H1 (cell line): ENCODE data around the gene PKMYT1. TPM values are rescaled to one million over a fixed set of nuclear protein-coding genes. Genes with fewer than 3 reads are reported as not detected.

Source experiments
- CTCF ChIA-PET: fragments of 300-600 bp; sonication (Branson Sonifier 250); formaldehyde crosslinking; loops from one replicate; lab custom pipeline; 2021; ENCODE audit not compliant: partially characterized antibody; lab: Charles Lee
- POLR2A ChIA-PET: fragments of 300-600 bp; sonication (Branson Sonifier 250); formaldehyde crosslinking; loops from one replicate; lab custom pipeline; 2021; ENCODE audit warnings: inconsistent platforms; ENCODE audit not compliant: partially characterized antibody; lab: Charles Lee
- DNase-seq, 2 experiments: peaks; one replicate each; pipeline versions ENCODE4 v3.0.0 to v3.0.0-alpha.2; 2010 to 2022; ENCODE audit warnings: low spot score in 2 of 2, low read depth in 1 of 2, mixed read lengths in 1 of 2
- FAIRE-seq: peaks from 2 replicates; lab custom pipeline; 2011; peaks lifted over from hg19 to GRCh38; lab: Jason Lieb, UNC
- H2AFZ ChIP-seq: 2 replicates; pipeline ENCODE4 v1.8.1; 2012; ENCODE audit warnings: low read length, inconsistent platforms
- H2AK5ac ChIP-seq: 2 replicates; pipeline ENCODE4 v1.6.1; 2013; ENCODE audit warnings: low read depth, low read length
- H2BK120ac ChIP-seq: replicated peaks from 2 replicates; pipeline ENCODE3; 2013; ENCODE audit warnings: low read depth, low read length, inconsistent platforms
- H2BK12ac ChIP-seq: 2 replicates; pipeline ENCODE4 v1.6.1; 2013; ENCODE audit warnings: low read depth, low read length
- H2BK15ac ChIP-seq: 2 replicates; pipeline ENCODE4 v1.6.1; 2013; ENCODE audit warnings: low read length
- H2BK20ac ChIP-seq: 2 replicates; pipeline ENCODE4 v1.6.1; 2013; ENCODE audit warnings: low read length
- H2BK5ac ChIP-seq: 2 replicates; pipeline ENCODE4 v1.6.1; 2013; ENCODE audit warnings: low read depth, low read length
- H3K14ac ChIP-seq: 2 replicates; pipeline ENCODE4 v1.6.1; 2013; ENCODE audit warnings: inconsistent platforms; ENCODE audit not compliant: insufficient read length
- H3K18ac ChIP-seq: 2 replicates; pipeline ENCODE4 v1.6.1; 2013; ENCODE audit warnings: low read length; ENCODE audit errors: extremely low read depth
- H3K23ac ChIP-seq: 2 replicates; pipeline ENCODE4 v1.6.1; 2013; ENCODE audit warnings: inconsistent platforms; ENCODE audit not compliant: insufficient read length
- H3K23me2 ChIP-seq: 2 replicates; pipeline ENCODE4 v1.6.1; 2013; ENCODE audit warnings: low read depth, low read length
- H3K27ac ChIP-seq: 2 replicates; pipeline ENCODE4 v1.6.1; 2011; ENCODE audit warnings: low read depth, low read length, inconsistent platforms
- H3K27me3 ChIP-seq, 4 experiments: replicated peaks in 1 of 4; 1 replicate in 1 of 4; 2 replicates in 3 of 4; pipeline versions ENCODE4 v1.6.1 to v1.8.1; 2011 to 2013; ENCODE audit warnings: low read length in 3 of 4, mild to moderate bottlenecking in 3 of 4, inconsistent platforms in 2 of 4, mixed read lengths in 2 of 4, moderate library complexity in 1 of 4; ENCODE audit not compliant: control insufficient read depth in 3 of 4, insufficient read depth in 3 of 4; ENCODE audit errors: extremely low read depth in 1 of 4
- H3K36me3 ChIP-seq, 4 experiments: 2 replicates each; pipeline versions ENCODE4 v1.6.1 to v1.8.1; 2011 to 2013; ENCODE audit warnings: mild to moderate bottlenecking in 4 of 4, low read length in 3 of 4, moderate library complexity in 2 of 4, control low read depth in 1 of 4, inconsistent platforms in 1 of 4; ENCODE audit not compliant: insufficient read depth in 4 of 4, control insufficient read depth in 2 of 4
- H3K4ac ChIP-seq: replicated peaks from 2 replicates; pipeline ENCODE3; 2013; ENCODE audit warnings: low read length, low read depth, mixed read lengths, inconsistent platforms; ENCODE audit not compliant: insufficient read length
- H3K4me1 ChIP-seq, 4 experiments: replicated peaks in 1 of 4; 1 replicate in 1 of 4; 2 replicates in 3 of 4; pipeline versions ENCODE4 v1.6.1 to v1.8.1; 2011 to 2013; ENCODE audit warnings: low read length in 3 of 4, inconsistent platforms in 2 of 4, mixed read lengths in 1 of 4; ENCODE audit not compliant: insufficient read depth in 4 of 4, control insufficient read depth in 3 of 4
- H3K4me2 ChIP-seq, 2 experiments: 2 replicates each; pipeline versions ENCODE4 v1.6.1 to v1.8.1; 2011 to 2013; ENCODE audit warnings: low read depth in 2 of 2, low read length in 2 of 2, control low read depth in 1 of 2, inconsistent platforms in 1 of 2, mild to moderate bottlenecking in 1 of 2; ENCODE audit not compliant: insufficient read depth in 1 of 2
- H3K4me3 ChIP-seq, 4 experiments: fragments of 200-600, 300-600 bp in 1 of 4; sonication (generic), shearing (Covaris generic), sonication (Bioruptor Twin) in 1 of 4; 2 replicates each; pipeline versions ENCODE4 v1.5.1 to v1.8.1; 2011 to 2016; ENCODE audit warnings: low read length in 4 of 4, low read depth in 3 of 4, control low read depth in 2 of 4, inconsistent platforms in 2 of 4, mild to moderate bottlenecking in 2 of 4, mixed read lengths in 1 of 4, moderate library complexity in 1 of 4; ENCODE audit not compliant: insufficient read depth in 2 of 4; ENCODE audit errors: extremely low read depth in 1 of 4
- H3K56ac ChIP-seq: replicated peaks from 2 replicates; pipeline ENCODE3; 2013; ENCODE audit warnings: low read depth, mild to moderate bottlenecking, mixed read lengths, low read length, inconsistent platforms; ENCODE audit not compliant: insufficient read length
- H3K79me1 ChIP-seq: 2 replicates; pipeline ENCODE4 v1.6.1; 2013; ENCODE audit warnings: low read depth, low read length, control low read depth
- H3K79me2 ChIP-seq, 2 experiments: 2 replicates each; pipeline versions ENCODE4 v1.6.1 to v1.8.1; 2012 to 2013; ENCODE audit warnings: low read length in 2 of 2, mild to moderate bottlenecking in 2 of 2, inconsistent platforms in 1 of 2; ENCODE audit not compliant: insufficient read depth in 2 of 2, control insufficient read depth in 1 of 2
- H3K9ac ChIP-seq, 4 experiments: replicated peaks in 1 of 4; 1 replicate in 1 of 4; 2 replicates in 3 of 4; pipeline versions ENCODE4 v1.6.1 to v1.8.1; 2011 to 2013; ENCODE audit warnings: low read depth in 3 of 4, low read length in 3 of 4, control low read depth in 2 of 4, mild to moderate bottlenecking in 2 of 4, moderate library complexity in 2 of 4, inconsistent platforms in 1 of 4; ENCODE audit errors: extremely low read depth in 1 of 4
- H3K9me3 ChIP-seq, 2 experiments: 2 replicates each; pipeline versions ENCODE4 v1.6.1 to v1.8.1; 2012 to 2013; ENCODE audit warnings: mild to moderate bottlenecking in 2 of 2, moderate library complexity in 2 of 2, control low read depth in 1 of 2, inconsistent platforms in 1 of 2, low read depth in 1 of 2, low read length in 1 of 2, mixed read lengths in 1 of 2; ENCODE audit not compliant: insufficient read depth in 2 of 2
- H4K20me1 ChIP-seq, 2 experiments: replicated peaks in 1 of 2; 2 replicates each; pipeline versions ENCODE3 to v1.8.1; 2011 to 2013; ENCODE audit warnings: inconsistent platforms in 2 of 2, low read length in 2 of 2, mild to moderate bottlenecking in 1 of 2; ENCODE audit not compliant: insufficient read depth in 2 of 2, control insufficient read depth in 1 of 2
- H4K5ac ChIP-seq: 2 replicates; pipeline ENCODE4 v1.6.1; 2013; ENCODE audit warnings: low read length, low read depth, mixed read lengths, inconsistent platforms; ENCODE audit not compliant: insufficient read length
- H4K8ac ChIP-seq: 2 replicates; pipeline ENCODE4 v1.8.0; 2013; ENCODE audit warnings: mild to moderate bottlenecking, moderate library complexity, low read length, inconsistent platforms; ENCODE audit not compliant: insufficient read depth; ENCODE audit errors: extremely low read depth
- H4K91ac ChIP-seq: replicated peaks from 2 replicates; pipeline ENCODE3; 2013; ENCODE audit warnings: low read length, mixed read lengths, inconsistent platforms; ENCODE audit not compliant: insufficient read length
- CBX5 ChIP-seq: fragments of 300-800, 300-1000 bp; sonication (generic); IDR thresholded peaks from 2 replicates; pipeline ENCODE4 v1.7.1; 2016; ENCODE audit warnings: antibody characterized with exemption, low read length, low read depth
- NANOG ChIP-seq: IDR thresholded peaks from 2 replicates; pipeline ENCODE4 v1.6.1; 2011; ENCODE audit warnings: low read length, low read depth, mild to moderate bottlenecking, inconsistent platforms; ENCODE audit not compliant: insufficient read depth, poor library complexity, severe bottlenecking
- WGBS, 2 experiments: shearing (Covaris generic) in 1 of 2; methylation state at CpG; one replicate each; pipeline versions ENCODE4 v1.1.6 to v1.1.7; 2013 to 2015; ENCODE audit warnings: low lambda C conversion rate in 2 of 2, mixed read lengths in 2 of 2, inconsistent platforms in 1 of 2, low coverage in 1 of 2, missing lambda C conversion rate in 1 of 2; ENCODE audit not compliant: insufficient replicate concordance in 2 of 2, insufficient coverage in 1 of 2, insufficient read length in 1 of 2; ENCODE audit errors: extremely low coverage in 1 of 2, missing lambda C conversion rate in 1 of 2; 5-methylcytosine and 5-hydroxymethylcytosine counted together
- polyA plus RNA-seq, 7 experiments: library from polyadenylated mRNA; depleted of rRNA in 3 of 7; stranded (reverse) in 5 of 7; unstranded in 2 of 7; fragments of >200 nt in 5 of 7; fragments of 200-250 nt in 2 of 7; gene quantifications; 1 replicate in 5 of 7; 2 replicates in 1 of 7; 4 replicates in 1 of 7; pipeline versions ENCODE4 v1.2.1 to v1.2.3, GENCODE V29; 2011 to 2013; ENCODE audit warnings: missing spikeins in 2 of 7, mixed read lengths in 2 of 7
- total RNA-seq: library from RNA; stranded (reverse); fragmentation: NEBNext Ultra II Directional; extraction: Animal tissue kit (Norgen Biotek cat#: 25700); gene quantifications from 2 replicates; pipeline ENCODE4 v1.2.1, GENCODE V29; 2021

Gene PKMYT1
- total and polyA plus RNA-seq, 2 of the 8 experiments (the other 6 are each of a cell fraction or from before 2014, with no cell fraction given), result 74.7 to 85.2 TPM

- DNase-seq, result no peak
- no peak for FAIRE-seq
- Histone ChIP-seq H2BK12ac (peak overlapping the region; percentile 77; the same call in 1 of the 2 replicates), H2AK5ac (peak overlapping the region; percentile 82), H2BK20ac (no peak overlapping the region), H3K9me3 (no peaks in the 10 kb centered on the region), H3K23ac (no peak overlapping the region), H3K14ac (no peak overlapping the region), H4K91ac (no peak overlapping the region), H2BK15ac (no peak overlapping the region), H3K56ac (no peak overlapping the region), H3K79me1 (no peaks in the 10 kb centered on the region), H3K4ac (no peak overlapping the region), H3K27ac (no peak overlapping the region), H2BK120ac (no peak overlapping the region), H3K4me3 (no peak overlapping the region), H4K20me1 (no peaks in the 10 kb centered on the region), H4K5ac (no peak overlapping the region), H3K9ac (no peak overlapping the region), H2AFZ (no peak overlapping the region), H3K4me1 (peaks cover 3 to 26% (median 19%) of the 10 kb centered on the region in 4 experiments), H3K18ac (no peak overlapping the region), H3K79me2 (no peaks in the 10 kb centered on the region), H2BK5ac (no peak overlapping the region), H4K8ac (no peak overlapping the region; the same call in 1 of the 2 replicates), H3K27me3 (no peaks in the 10 kb centered on the region; a peak in 1 of 7 replicates), H3K36me3 (no peaks in the 10 kb centered on the region), H3K23me2 (no peaks in the 10 kb centered on the region), H3K4me2 (no peak overlapping the region)
- CTCF ChIA-PET, result interaction anchor here (1.0 to 4.9 kb wide), 5 partner anchors 9 to 85 kb away, joined by 3 to 41 read pairs (median 5); partner anchors contain the start of gene KREMEN2
- WGBS, 2 experiments, result 92% methylated on average over 11 of the region's 11 CpGs; no CpG with 5 or more reads in 1 of the 2 experiments
- POLR2A ChIA-PET, result interaction anchor here (1.6 to 3.2 kb wide), 2 partner anchors 8 to 12 kb away, joined by 3 to 9 read pairs; partner anchors contain the start of gene KREMEN2
- TF ChIP-seq NANOG, result no peak
- no peak for TF ChIP-seq CBX5
Measured at GRCh38 chr16:2952679-2953078, 27.6 kb downstream of the PKMYT1 start.
